ENCODE results near the gene SP3.

SP3 gene

DNA sequence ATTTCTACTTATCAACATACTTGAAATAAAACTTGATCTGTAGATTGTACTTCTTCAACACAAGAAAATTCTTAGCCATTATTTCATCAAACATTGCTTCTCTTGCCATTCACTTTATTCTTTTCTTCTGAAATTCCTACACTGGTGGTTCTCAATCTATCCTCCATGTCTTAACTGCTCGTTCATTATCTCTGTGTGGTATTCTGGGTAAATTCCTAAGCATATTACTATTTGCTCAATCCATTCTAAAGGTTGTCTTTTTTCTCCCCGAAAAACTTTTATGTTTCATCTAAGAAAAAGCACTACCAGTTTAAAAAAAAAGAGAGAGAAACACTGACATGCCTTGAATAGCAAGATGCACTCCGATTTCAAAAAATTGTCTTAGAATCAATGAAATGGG lies 18.0 kb downstream of the SP3 start:
- no peak for DNase-seq (ENCODE audit: low read depth in 3 of 3, low spot score in 1 of 3)

DNA sequence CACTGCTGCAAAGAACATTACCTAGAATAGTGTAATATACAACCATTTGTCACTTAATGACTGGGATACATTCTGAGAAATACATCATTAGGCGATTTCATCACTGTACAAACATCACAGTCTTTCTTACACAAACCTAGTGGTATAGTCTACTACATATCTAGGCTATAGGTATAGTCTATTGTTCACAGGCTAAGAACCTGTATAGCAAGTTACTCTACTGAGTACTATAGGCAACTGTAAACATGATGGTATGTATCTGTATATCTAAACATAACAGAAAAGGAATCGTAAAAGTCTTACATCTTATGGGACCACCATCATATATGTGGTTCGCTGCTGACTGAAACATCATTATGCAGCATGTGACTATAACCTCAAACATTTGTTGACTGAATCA lies 21.4 kb downstream of the SP3 start:
- no peak for DNase-seq (ENCODE audit: low read depth in 3 of 3, low spot score in 1 of 3)

DNA sequence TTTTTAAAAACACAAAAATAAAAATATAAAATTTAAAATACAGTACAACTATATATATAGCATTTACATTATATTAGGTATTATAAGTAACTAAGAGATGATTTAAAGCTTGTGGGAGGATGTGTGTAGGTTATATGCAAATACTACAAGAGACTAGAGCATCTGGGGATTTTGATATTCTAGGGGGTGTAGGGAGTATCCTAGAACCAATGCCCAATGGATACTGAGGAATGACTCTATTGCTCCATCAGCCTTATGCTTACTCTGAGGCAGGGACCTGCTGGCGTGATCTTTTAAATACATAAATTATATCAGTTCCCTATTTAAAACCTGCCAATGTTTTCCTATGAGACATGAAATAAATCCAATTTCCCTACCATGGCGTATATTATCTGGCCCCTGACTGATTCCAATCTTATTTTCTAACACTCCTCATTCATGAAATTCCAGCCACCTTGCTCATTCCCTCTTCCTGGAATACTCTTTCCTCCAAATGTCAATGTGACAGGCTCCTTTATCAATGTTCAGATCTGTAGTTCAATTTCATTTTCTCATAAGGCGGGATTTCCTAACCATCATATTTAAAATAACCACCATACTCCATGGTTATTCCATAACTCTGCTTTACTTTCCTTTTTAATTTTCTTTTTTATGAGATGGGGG lies 22.2 kb downstream of the SP3 start:
- DNase-seq (ENCODE audit: low read depth in 3 of 3, low spot score in 1 of 3) = no peak

DNA sequence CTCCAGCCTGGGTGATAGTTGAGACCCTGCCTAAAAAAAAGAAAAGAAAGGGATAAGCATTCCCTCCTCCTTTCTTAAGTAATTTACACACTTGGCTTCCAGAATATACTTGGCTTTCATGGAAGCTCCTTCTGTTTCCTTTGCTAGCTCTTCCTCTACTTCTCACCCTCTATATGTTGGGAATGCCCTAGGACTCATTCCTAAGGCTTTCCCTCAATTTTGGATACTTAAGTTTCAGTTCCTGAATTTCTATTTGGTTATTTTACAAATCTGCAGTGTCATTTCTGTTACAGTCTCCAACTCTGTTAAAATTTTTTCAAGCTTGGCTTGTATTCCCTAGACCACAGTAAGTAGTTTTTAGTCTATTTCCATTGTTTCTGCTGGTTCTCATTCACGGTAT lies 23.6 kb downstream of the SP3 start:
- no peak for DNase-seq (ENCODE audit: low read depth in 3 of 3, low spot score in 1 of 3)

DNA sequence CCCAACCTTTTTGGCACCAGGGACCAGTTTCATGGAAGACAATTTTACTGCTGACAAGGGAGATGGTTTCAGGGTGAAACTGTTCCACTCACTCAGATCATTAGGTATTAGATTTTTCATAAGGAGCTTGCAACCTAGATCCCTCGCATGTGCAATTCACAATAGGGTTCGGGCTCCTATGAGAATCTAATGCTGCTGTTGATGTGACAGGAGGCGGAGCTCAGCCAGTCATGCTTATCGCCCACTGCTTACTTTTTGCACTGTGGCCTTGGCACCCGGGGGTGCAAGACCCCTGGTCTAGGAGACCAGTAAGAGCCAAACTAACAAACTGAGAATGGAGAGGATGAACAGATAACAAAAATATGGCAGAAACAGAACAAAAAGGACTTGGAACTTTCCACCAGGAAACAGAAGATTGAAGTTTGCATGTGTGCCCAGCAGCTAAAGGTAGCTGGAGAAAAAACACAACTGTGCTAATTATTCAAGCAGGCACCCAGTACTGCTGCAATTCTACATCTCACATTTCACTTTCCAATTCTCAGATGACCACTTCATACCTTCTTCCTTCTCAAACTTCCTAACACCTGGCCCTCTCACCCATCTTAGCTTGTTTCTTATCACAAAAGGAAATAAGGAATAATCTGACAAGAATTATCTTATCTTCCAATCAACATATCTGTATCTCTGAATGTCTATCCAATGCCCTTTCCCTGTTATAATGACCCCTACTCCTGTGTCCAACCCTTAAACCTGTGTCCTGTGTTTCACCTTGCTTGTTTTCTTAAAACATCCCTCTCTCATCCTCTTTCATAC lies 24.8 kb downstream of the SP3 start:
- DNase-seq (ENCODE audit: low read depth in 3 of 3, low spot score in 1 of 3) = no peak

DNA sequence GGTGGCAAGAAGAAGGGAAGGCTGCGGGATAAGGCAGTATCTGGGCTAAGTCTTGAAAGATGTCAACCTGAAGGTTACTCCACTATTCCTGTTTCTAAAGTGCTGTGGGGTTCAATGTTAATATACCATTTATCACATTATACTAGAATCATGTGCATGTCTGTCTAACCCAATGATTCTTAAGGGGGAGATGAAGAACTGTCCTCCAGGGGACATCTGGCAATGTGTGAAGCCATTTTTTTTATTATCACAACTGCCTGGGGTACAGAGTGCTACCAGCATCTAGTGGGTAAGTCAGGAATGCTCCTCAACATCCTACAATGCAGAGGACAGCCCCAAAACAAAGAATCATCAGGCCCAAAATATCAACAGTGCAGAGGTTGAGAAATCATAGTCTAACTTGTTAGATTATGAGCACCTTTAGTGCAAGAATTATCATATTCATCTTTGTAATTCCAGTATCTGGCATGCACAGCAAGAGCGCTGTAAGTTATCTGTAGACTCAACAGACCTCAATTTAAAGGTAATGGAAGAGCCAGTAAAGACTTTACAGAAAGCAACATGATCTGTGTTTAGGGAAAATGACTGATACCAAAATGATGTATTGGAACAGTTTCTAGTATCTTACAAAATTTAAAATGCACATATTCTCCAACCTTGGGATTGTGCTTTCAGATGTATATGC lies 26.3 kb downstream of the SP3 start:
- DNase-seq (ENCODE audit: low read depth in 3 of 3, low spot score in 1 of 3) = no peak

DNA sequence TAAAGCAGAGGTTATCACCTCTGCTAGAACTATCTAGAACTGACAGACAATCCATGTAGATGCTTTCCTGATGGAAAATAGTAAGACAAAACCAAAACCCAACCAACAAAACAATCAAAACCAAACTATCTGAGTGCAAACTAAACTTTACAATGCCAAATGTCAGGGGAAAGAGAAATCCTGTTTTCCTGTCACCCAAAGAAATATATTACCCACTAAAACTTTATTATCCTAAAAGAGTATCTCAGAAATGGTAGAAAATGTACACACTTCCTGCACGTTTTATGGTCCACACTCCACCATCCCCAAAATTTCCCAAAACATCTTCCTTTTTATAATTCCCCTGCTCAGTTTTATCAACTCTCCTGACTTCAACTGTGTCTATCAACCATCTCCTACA lies 29.9 kb downstream of the SP3 start:
- no peak for DNase-seq (ENCODE audit: low read depth in 3 of 3, low spot score in 1 of 3)

DNA sequence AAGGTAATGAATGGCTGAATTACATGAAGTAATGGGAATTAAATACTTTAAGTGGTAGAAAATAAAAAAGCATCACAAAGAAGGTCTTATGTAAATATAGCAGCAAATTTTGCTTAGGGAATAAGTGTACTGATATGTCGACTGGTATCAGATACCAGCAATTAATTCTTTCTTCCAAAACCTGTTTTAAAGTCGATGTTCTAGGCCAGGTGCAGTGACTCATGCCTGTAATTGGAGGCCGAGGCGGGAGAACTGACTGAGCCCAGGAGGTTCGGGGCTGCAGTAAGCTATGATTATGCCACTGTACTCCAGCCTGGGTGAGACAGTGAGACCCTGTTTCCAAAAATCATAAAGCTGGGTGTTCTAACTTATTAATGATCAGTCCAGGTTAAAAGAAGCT lies 30.3 kb downstream of the SP3 start:
- no peak for DNase-seq (ENCODE audit: low read depth in 3 of 3, low spot score in 1 of 3)

DNA sequence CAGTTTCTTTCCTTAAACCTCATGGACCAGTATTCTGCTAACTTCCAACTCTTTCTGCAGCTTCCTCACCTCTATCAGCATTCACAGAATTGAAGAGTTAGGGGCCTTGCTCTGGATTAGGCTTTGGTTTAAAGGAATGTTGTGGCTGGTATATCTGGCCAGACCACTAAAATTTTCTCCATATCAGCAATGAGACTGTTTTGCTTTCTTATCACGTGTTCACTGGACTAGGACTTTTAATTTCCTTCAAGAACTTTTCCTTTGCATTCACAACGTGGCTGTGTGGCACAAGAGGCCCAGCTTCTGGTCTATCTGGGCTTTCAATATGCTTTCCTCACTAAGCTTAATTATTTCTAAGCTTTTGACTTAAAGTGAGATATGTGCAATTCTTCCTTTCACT lies 33.4 kb downstream of the SP3 start:
- DNase-seq (ENCODE audit: low read depth in 3 of 3, low spot score in 1 of 3) = no peak

DNA sequence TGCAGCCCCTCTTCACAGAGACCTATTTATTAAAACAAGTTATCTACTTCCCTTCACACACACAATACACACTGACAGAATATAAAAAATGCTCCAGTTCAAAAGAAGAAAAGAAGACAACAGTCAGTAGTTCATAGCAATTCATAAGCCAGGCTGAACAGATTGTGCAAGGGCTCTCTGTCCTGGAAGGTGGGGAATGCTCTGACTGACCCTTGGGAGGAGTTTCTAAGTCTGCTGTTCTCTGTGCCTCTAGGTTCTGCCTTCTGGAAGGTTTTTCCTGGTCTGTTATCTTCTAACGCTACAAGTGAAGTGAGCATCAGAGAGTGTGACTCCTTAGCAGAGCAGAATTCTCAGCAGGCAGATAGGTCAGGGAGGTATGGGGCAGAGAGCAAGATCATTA lies 35.7 kb downstream of the SP3 start:
- no peak for DNase-seq (ENCODE audit: low read depth in 3 of 3, low spot score in 1 of 3)

DNA sequence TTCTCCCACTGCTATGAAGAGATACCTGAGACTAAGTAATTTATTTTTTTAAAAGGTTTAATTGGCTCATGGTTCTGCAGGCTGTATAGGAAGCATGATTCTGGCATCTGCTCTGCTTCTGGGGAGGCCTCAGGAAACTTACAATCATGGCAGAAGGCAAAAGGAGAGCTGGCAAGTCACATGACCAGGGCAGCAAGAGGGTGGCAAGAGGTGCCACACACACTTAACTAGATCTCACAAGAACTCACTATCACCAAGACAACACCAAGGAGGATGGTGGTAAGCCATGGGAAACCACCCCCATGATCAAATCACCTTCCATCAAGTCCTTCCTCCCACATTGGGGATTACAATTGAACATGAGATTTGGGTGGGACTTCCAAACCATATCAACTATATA lies 38.3 kb downstream of the SP3 start:
- no peak for DNase-seq (ENCODE audit: low read depth in 3 of 3, low spot score in 1 of 3)

DNA sequence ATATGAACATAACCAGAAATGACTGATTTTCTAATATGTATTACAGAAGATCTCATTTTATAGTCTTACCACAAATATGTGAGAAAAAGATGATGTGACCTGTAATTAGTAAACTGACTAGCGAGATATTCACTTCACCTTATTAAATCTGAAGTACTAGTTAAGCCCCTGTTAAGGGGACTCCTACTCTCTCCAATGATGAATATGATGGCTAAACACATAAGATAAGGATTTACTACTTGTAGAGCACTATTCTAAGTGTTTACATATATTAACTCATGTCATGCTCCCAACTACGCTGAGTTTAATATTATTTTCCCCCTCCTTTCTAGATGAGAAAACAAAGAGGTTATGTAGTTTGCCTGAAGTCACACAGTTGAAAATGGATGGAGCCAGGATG lies 40.9 kb downstream of the SP3 start:
- DNase-seq (ENCODE audit: low read depth in 3 of 3, low spot score in 1 of 3) = no peak

DNA sequence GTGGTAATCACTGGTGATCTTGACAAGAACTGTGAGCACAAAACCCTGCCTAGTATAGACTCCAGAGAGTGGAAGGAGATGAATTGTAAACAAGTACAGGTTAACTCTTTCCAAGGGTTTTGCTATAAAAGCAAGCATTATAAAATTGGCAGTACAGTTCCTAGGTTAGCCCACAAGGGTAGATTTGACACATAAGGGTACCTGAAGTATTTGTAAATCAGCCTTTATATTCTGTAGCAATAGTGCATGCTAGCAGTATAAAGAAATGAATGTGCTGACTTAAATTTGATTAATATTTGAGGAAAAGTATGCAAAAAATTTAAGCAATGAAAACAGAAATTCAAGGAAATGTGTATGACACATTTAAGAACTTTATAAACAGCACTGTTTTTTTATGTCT lies 42.4 kb downstream of the SP3 start:
- DNase-seq (ENCODE audit: low read depth in 3 of 3, low spot score in 1 of 3) = no peak

DNA sequence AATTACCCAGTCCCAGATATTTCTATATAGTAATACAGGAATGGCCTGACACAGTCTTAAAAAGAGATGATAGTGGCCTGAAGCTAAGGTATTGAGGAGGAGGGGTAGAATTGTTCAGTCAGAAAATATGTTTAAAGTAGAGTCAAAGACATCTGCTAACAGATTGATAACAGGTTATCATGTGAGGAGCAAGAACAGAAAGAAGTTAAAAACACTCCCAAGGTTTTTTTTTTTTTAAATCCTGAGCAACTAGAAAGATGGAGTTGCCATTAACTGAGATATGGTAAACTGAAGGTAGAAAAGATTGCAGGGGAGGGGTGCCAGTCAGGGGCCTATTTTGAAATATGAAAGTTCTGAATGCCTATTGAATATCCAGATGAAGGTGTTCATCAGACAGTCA lies 43.1 kb downstream of the SP3 start:
- no peak for DNase-seq (ENCODE audit: low read depth in 3 of 3, low spot score in 1 of 3)

DNA sequence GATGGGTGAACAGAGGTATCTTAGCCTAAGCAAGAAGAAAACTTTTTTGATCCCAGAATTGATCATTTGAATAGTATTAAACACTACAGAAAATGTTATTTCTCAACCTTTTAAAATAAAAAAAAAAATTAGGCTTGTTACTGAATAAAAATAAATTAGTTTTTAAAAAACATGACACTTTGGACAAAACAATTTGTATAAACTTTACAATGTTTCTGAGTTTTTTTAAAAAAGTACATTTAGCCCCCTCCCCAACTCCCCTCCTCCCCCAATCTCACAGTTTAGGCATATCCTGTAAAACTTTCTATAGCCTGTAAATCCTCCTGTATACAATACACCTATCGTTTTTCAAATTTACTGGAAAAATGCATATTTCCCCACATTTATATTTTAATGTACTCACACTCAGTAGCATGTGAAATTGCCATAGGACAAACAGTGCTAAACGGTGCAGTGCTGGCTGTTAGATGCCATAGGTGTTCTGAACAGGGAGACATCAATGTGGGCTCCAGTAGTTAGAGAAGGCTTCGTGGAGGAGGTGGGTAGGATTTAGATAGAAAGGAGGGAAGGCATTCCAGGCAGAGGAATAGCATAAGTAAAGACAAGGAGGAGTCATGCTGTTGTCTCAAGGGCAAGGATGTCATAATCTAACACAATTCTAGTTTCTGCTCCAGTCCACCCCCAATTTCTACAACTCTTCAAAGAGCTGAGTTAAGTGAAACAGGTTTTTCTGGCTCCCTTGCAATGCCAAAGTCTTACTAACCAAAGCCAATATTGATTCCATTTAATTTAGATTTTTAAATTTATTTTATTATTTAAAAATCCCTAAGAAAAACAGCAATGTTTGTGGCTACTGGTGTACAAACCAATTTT lies 50.9 kb downstream of the SP3 start:
- DNase-seq (ENCODE audit: low read depth in 3 of 3, low spot score in 1 of 3) = no peak

DNA sequence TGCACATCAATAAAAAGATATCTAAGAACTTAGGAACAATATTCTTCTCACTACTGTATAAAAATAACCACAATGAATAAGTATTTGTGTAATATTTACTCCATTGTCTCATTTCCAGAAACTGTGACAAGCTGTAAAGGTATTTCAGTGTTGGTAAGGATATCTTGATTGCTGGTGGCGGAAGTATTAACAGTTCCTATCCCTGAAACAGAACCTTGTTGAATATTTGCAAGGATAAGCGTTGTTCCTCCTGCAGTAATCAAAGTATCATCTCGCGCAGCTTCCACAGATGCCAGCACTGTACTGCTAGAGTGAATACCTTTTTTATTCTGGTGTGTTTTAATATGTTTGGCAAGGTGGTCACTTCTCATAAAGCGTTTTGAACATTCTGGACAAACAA lies 55.3 kb downstream of the SP3 start:
- no peak for DNase-seq (ENCODE audit: low read depth in 3 of 3, low spot score in 1 of 3)

DNA sequence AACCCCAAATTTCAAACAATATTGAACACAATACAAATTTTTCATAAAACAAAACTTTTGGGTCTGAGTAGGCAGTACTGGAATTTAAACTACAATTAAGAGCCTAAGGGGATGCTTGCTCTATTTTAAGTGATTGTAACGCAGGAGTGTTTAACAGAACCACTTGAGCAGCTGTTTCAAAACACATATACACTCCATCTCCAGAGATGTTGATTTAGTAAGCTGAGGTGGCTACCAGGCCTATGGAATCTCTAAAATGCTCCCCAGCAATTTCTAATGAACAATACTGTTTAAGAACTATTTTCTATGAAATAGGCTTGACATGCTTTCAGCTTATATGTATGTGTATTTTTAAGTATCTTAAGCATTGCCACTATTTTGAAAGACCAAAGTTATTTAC lies 58.5 kb downstream of the SP3 start:
- no peak for DNase-seq (ENCODE audit: low read depth in 3 of 3, low spot score in 1 of 3)

DNA sequence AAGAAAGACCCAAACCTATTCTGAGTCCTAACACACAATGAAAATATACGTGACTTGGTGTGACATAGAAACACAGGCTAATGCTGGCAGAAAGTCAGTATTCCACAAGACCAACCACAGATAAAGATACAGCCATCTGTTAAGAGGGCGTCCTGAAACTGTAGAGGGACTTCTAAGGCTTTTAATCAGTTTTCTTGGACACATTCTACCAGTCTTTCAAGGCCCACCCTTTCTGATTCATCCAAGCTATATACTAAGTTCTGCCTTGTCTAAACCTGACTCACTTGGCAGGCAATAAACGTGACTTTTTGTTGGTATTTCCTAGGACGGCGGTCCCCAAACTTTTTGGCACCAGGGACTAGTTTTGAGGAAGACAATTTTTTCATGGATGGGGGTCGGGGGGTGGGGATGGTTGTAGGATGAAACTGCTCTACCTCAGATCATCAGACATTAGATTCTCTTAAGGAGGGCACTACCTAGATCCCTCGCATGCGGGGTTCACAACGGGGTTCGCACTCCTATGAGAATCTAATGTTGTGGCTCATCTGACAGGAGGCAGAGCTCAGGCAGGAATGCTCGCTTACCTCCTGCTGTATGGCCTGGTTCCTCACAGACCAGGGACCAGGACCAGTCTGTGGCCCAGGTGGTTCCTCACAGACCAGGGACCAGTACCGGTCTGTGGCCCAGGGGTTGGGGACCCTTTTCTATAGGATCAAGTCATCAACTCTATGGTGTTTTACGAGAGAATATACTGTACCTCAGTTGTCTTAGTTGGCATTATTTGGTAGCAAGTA lies 61.4 kb downstream of the SP3 start:
- no peak for DNase-seq (ENCODE audit: low read depth in 3 of 3, low spot score in 1 of 3)

DNA sequence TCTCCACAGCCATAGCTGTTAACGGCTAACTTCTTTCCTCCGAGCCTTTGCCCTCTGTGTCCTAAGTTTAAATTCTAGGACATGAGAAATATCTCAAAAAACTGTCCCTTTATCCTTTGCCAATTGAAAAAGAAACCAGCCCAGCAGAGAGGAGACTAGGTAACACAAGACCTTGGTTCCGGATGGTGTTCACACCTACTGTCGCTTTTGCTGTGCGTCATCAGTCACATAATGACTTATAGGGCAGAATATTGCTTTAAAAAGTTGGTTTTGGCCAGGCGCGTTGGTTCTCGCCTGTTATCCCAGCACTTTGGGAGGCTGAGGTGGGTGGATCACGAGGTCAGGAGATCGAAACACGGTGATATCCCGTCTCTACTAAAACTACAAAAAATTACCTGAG lies 66.2 kb downstream of the SP3 start:
- no peak for DNase-seq (ENCODE audit: low read depth in 3 of 3, low spot score in 1 of 3)

DNA sequence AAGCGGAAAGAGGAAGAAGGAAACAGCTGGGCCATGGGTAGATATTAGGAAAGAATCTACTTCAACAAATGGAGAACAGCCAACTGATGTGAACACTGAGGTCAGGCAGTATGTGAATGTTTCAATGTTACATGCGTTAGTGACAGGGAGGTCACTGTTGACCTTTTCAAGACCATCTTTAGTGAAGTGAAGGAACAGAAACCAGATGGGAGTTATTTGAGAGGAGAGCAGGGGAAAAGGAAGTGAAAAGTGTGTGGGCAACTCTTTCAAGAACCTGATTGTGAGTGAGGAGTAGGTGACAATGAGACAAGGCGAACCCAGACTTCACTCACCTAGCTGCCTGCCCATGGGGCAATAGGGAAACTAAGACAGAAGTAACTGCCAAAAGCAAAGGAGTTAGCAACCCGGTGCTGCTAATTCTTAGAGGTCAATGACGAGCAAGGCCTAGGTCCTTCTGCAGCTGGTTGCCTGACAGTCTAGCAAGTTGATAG lies 67.0 kb downstream of the SP3 start:
- DNase-seq (ENCODE audit: low read depth in 3 of 3, low spot score in 1 of 3) = no peak

DNA sequence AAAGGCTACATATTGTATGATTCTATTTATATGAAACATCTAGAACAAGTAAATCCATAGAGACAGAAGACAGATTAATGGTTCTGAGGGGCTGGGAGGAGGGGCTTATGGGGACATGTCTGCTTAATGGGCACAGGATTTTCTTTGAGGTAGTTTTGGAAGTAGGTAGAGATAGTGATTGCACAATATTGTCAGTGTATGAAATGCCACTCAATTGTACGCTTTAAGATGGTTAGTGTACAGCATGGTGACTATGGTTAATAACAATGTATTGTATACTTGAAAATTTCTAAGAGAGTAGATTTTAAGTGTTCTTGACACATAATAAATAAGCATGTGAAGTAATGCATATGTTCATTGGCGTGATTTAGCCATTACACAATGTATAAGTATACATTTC lies 68.4 kb downstream of the SP3 start:
- DNase-seq (ENCODE audit: low read depth in 3 of 3, low spot score in 1 of 3) = no peak
